NB4 (cell line): ENCODE measurements around the gene FHIP1B.

Experiments
- CTCF ChIP-seq: IDR thresholded peaks from one replicate; pipeline ENCODE4 v1.5.1; 2012; ENCODE audit warnings: low read depth, low read length
- MYC ChIP-seq: IDR thresholded peaks from 2 replicates; pipeline ENCODE4 v1.6.1; 2011; ENCODE audit warnings: low read depth, low read length
- TF ChIP-seq, protein P1 (sequence below): IDR thresholded peaks from 2 replicates; pipeline ENCODE4 v1.6.1; 2011; ENCODE audit warnings: low read depth, low read length

DNA sequence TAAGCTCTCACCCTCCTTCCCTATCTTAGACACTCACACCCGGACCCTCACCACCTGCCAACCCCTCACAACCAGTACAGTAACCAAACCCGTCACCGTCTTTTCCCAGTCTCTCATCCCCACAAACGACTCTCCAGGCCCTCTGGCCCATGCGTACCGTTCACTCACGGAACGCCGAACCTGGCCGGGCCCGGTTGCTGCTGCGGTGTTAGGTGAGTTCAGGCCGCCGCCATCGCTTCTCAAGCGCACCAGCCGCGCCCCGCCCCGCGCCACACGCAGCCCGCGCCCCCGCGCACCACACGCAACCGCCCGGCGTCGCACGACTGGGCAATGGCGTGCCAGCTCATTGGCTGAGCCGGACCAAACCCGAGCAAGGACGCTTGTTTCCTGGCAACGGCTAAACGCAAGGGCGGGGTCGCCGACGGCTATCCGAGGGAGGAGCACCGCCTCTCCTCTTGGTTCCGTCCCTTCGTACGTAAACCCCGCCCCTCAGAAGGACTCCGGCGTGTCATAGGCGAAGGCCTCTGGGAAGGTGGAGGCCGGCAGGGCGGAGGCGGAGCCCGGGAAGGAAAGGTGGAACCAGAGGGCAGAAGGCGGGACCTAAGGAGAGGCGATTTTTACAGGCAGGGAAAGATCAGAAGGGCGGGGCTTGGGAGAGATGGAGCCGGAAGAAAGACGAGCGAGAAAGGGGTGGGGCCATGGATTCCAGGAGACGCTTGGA, at the start of gene FHIP1B:
- TF ChIP-seq, protein P1, sequence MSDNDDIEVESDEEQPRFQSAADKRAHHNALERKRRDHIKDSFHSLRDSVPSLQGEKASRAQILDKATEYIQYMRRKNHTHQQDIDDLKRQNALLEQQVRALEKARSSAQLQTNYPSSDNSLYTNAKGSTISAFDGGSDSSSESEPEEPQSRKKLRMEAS: peak; percentile 58; the same call in 1 of the 2 replicates
- TF ChIP-seq CTCF (no peak), MYC (no peak)
